AG04450 (cell line): ENCODE measurements around the gene ECHDC3. TPM values are rescaled to one million over a fixed set of nuclear protein-coding genes. Genes with fewer than 3 reads are reported as not detected.

Experiments
- CTCF ChIA-PET: fragments of 300-600, 350-600 bp; formaldehyde crosslinking; extraction: SDS; loops from one replicate; lab custom pipeline; 2022; ENCODE audit warnings: antibody characterized with exemption, inconsistent platforms; lab: Charles Lee
- POLR2A ChIA-PET: fragments of 350-600 bp; formaldehyde crosslinking; extraction: SDS; loops from one replicate; lab custom pipeline; 2021; ENCODE audit warnings: antibody characterized with exemption, inconsistent platforms; lab: Yijun Ruan, JAX
- DNase-seq: peaks from one replicate; pipeline ENCODE4 v3.0.0-alpha.2; 2011; ENCODE audit warnings: low read depth, low spot score
- H3K27ac ChIP-seq: one replicate; pipeline ENCODE4 v1.5.1; 2012; ENCODE audit warnings: low read depth, low read length, control low read depth
- H3K27me3 ChIP-seq: one replicate; pipeline ENCODE4 v1.6.0; 2012; ENCODE audit warnings: low read length; ENCODE audit not compliant: control insufficient read depth, insufficient read depth
- H3K4me3 ChIP-seq: 2 replicates; pipeline ENCODE4 v1.5.1; 2011; ENCODE audit warnings: mild to moderate bottlenecking, low read depth, low read length, control low read depth
- H3K9me3 ChIP-seq: 2 replicates; pipeline ENCODE4 v1.5.1; 2012; ENCODE audit warnings: low read length; ENCODE audit not compliant: control insufficient read depth, insufficient read depth
- CTCF ChIP-seq: IDR thresholded peaks from 2 replicates; pipeline ENCODE4 v1.5.1; 2011; ENCODE audit warnings: low read depth, low read length, control low read depth, inconsistent platforms
- polyA plus RNA-seq: library from polyadenylated mRNA; depleted of rRNA; stranded (reverse); fragments of >200 nt; gene quantifications from 2 replicates; pipeline ENCODE4 v1.2.3, GENCODE V29; 2011

ECHDC3 gene
- polyA plus RNA-seq, 1 experiment: 1.3 TPM

DNA sequence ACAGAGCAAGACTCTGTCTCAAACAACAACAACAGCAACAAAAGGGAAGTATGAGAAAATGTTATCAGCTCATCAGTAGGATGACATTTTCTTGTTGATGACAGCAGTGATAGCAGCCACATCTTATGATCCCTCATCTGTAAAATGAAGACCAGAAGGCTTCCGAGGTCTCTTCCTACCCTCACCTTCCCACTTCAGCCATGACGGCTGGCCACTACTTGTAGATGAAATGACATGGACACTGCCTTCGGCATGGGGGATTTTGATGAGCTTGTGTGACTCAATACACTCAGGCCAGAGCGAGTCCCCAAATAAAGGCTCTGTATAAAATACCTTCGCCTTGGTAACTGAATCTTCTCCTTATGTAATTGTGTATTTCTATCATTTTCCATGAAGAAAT, 6.7 kb downstream of the ECHDC3 start:
- Histone ChIP-seq H3K4me3 (no peak overlapping the region), H3K27ac (no peak overlapping the region), H3K9me3 (no peaks in the 10 kb centered on the region), H3K27me3 (peaks cover 5% of the 10 kb centered on the region)
- ChIA-PET CTCF (interaction anchor here (2.6 kb wide), 1 partner anchor 9 kb away, joined by 19 read pairs; no protein-coding TSS in a partner anchor), POLR2A (no interaction called here)
- no peak for DNase-seq
- TF ChIP-seq CTCF: no peak

DNA sequence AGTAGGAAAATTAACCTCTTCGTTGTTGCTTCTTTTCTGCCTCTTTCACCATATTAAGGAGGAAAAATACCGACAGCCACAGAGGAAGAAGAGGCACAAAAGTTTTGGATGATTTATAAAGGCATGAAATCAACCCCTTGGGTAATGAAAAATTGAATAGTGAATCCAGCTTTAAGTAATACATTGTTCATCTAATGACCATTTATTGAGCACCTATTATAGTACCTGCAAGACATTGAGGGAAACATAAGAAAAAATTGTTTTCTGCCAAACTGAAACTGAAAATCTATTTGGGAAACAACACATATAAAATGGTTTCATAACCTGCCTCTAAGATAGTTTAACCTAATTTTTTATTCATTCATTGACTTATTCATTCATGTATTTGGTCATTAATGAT, 8.2 kb downstream of the ECHDC3 start:
- TF ChIP-seq CTCF: no peak
- Histone ChIP-seq H3K4me3 (no peak overlapping the region), H3K27ac (no peak overlapping the region), H3K27me3 (peaks cover 3% of the 10 kb centered on the region), H3K9me3 (no peaks in the 10 kb centered on the region)
- DNase-seq: no peak
- ChIA-PET POLR2A (no interaction called here), CTCF (no interaction called here)

DNA sequence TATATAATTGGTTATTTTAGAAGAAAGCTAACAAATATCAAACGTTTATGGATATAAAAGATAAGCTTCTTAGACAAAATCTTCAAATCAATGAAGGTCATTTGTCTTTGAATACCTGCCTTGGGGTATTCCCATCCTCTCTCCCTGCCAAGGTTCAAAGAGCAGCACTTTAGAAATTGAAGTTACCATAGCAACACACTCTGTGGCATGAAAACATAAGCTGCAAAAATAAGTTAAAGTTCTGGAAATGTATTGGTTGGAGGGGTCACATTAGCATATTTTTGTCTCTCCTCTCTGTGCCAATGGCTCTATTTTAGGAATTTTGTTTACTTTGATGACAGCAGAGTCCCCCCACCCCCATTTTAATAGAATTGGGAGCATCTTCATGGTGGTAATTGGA, 12.0 kb downstream of the ECHDC3 start:
- CTCF ChIA-PET: interaction anchor here (1.0 to 1.9 kb wide), 3 partner anchors 238 to 330 kb away, joined by 3 to 11 read pairs (median 4); no protein-coding TSS in a partner anchor

DNA sequence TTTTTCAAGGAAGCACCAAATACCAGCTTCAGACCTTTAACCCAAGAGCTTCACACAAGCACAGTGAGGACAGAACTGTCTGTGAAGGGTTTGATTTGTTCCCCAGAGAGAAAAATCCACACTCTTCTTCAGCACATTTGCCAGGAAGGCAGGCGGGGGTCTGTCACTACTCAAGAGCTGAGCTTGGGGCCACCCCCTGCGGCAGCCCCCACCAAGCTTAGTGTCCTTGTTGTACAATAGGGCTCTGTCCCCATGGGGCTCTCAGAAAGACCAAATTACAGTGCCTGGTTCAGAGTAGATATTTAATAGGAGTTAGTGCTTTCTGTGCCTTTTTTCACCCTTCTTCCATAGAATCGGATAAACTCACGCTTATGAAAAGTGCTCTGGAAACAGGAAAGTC, 12.4 kb downstream of the ECHDC3 start:
- ChIA-PET POLR2A (no interaction called here), CTCF (interaction anchor here (1.0 to 1.9 kb wide), 3 partner anchors 239 to 330 kb away, joined by 3 to 11 read pairs (median 4); no protein-coding TSS in a partner anchor)
- TF ChIP-seq CTCF: no peak
- no peaks in the 10 kb centered on the region for H3K9me3 ChIP-seq
- peaks cover 3% of the 10 kb centered on the region for H3K27me3 ChIP-seq
- DNase-seq: no peak
- no peak overlapping the region for H3K27ac ChIP-seq
- H3K4me3 ChIP-seq: no peak overlapping the region

More for the DNA sequence above, 12.0 kb downstream of the ECHDC3 start:
- no peak overlapping the region for H3K4me3 ChIP-seq
- H3K27me3 ChIP-seq: peaks cover 3% of the 10 kb centered on the region
- DNase-seq: no peak
- no peak for TF ChIP-seq CTCF
- POLR2A ChIA-PET: no interaction called here
- H3K27ac ChIP-seq: no peak overlapping the region
- no peaks in the 10 kb centered on the region for H3K9me3 ChIP-seq

- H3K27me3 ChIP-seq: peaks cover 6% of the 10 kb centered on the region
Measured at GRCh38 chr10:11755512-11756263, 13.5 kb downstream of the ECHDC3 start.

More at GRCh38 chr10:11755512-11756263, 13.5 kb downstream of the ECHDC3 start:
- no peak for TF ChIP-seq CTCF
- ChIA-PET POLR2A (no interaction called here), CTCF (interaction anchor here (6.2 kb wide), 1 partner anchor 241 kb away, joined by 128 read pairs; no protein-coding TSS in a partner anchor)
- H3K9me3 ChIP-seq: no peaks in the 10 kb centered on the region
- H3K27ac ChIP-seq: no peak overlapping the region
- no peak for DNase-seq
- H3K4me3 ChIP-seq: no peak overlapping the region
